Measurements from ENCODE around the gene ZNF211. TPM values are rescaled to one million over a fixed set of nuclear protein-coding genes. Genes with fewer than 3 reads are reported as not detected.

Gene ZNF211
- total RNA-seq, 1 donor from 2014 or later: 10.0 TPM

DNA sequence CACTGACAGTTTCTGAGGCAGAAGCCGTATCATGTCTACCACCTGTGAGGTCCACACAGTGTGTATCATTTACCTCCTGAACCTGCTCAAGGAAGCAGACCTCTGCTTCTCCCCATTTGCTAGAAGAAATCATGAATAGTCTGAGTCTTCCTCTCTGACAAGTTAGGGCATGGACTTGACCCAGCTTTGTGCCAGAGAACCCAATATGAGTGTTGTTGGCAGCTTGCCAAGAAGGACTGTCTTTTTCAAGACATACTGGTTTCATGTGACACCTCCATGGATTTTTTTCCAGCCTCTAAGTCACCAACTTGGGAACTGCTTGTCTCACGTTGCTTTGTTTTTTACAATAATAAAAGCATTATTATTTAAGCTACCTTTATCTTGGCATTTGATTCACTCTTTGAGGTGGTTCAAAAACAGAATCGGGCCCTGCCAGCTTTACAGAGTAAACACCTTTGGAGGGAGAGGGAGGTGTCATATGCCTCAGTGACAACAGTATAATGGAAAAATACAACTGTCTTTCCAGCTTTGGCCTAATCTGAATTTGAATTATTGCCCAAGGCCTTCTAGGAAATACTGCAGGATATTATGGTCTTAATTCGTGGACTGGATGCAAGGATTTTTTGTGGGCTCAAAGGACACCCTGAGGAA is 9.6 kb downstream of the ZNF211 start:
- Histone ChIP-seq H3K27ac (replicated peaks) (no peak overlapping the region), H3K36me3 (peaks cover 66% of the 10 kb centered on the region), H3K9me3 (replicated peaks) (peaks cover 92% of the 10 kb centered on the region), H3K27me3 (ENCODE audit: low read depth) (no peaks in the 10 kb centered on the region), H3K4me1 (peaks cover 18% of the 10 kb centered on the region), H3K4me3 (no peak overlapping the region)
- DNase-seq: no peak
- TF ChIP-seq, protein P1, sequence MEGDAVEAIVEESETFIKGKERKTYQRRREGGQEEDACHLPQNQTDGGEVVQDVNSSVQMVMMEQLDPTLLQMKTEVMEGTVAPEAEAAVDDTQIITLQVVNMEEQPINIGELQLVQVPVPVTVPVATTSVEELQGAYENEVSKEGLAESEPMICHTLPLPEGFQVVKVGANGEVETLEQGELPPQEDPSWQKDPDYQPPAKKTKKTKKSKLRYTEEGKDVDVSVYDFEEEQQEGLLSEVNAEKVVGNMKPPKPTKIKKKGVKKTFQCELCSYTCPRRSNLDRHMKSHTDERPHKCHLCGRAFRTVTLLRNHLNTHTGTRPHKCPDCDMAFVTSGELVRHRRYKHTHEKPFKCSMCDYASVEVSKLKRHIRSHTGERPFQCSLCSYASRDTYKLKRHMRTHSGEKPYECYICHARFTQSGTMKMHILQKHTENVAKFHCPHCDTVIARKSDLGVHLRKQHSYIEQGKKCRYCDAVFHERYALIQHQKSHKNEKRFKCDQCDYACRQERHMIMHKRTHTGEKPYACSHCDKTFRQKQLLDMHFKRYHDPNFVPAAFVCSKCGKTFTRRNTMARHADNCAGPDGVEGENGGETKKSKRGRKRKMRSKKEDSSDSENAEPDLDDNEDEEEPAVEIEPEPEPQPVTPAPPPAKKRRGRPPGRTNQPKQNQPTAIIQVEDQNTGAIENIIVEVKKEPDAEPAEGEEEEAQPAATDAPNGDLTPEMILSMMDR (IDR thresholded peaks at IDR 0.05; ENCODE audit: borderline replicate concordance): no peak
- intact Hi-C loops (cut with micrococcal nuclease): no loop called here

DNA sequence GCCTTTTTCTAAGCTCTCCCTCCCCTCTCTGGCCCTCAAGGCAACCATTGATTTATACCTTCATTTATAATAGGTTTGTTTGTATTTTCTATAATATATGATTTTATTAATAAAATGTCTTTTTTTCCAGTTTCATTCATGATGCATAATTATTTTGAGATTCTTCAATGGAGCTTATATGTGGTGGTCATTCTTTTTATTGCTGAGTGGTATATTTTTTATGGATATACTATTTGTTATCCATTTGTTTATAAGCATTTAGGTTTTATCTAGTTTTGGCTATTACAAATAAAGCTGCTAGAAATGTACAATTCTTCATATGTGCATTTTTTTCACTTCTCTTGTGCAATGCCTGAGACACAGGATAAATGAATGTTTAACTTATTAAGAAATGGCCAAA is 10.8 kb downstream of the ZNF211 start:
- Histone ChIP-seq H3K9me3 (replicated peaks) (peaks cover 80% of the 10 kb centered on the region), H3K4me1 (peaks cover 18% of the 10 kb centered on the region), H3K27me3 (ENCODE audit: low read depth) (no peaks in the 10 kb centered on the region), H3K27ac (replicated peaks) (no peak overlapping the region), H3K4me3 (no peak overlapping the region), H3K36me3 (peaks cover 54% of the 10 kb centered on the region)
- intact Hi-C loops (cut with micrococcal nuclease): no loop called here
- TF ChIP-seq, protein P1 (IDR thresholded peaks at IDR 0.05; ENCODE audit: borderline replicate concordance): no peak
- DNase-seq: no peak

DNA sequence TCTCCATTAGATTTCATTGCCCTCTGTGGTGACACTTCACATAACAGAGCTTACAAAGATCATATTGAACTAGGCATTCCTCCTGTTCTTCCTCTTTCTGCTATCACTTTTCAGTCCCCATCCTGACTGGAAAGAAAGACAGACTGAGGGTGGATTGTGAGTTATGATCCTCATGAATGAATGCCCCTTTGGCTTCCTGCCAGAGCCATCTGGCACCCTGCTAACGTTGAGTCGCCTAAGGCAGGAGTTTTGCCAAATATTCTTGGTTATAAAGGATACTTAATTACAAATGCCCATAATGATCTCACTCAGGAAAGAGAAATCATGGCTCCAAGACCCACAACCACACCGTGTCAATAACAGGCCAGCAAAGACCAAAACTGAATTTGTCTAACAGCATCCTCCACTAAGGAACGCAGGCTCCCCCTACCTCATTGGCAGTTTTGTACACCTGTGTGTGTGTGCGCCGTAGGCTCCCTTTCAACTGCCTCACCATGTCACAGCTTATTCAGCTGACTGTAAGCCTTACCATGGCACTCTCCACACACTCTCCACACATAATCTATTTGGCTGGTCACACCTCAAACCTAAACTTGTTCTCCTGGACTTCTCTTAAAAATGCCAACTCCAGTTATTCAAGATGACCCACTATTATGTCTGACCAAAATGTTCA is 15.5 kb downstream of the ZNF211 start:
- TF ChIP-seq, protein P1 (IDR thresholded peaks at IDR 0.05; ENCODE audit: borderline replicate concordance): no peak
- peaks cover 32% of the 10 kb centered on the region for H3K9me3 ChIP-seq (replicated peaks)
- intact Hi-C loops (cut with micrococcal nuclease): no loop called here

DNA sequence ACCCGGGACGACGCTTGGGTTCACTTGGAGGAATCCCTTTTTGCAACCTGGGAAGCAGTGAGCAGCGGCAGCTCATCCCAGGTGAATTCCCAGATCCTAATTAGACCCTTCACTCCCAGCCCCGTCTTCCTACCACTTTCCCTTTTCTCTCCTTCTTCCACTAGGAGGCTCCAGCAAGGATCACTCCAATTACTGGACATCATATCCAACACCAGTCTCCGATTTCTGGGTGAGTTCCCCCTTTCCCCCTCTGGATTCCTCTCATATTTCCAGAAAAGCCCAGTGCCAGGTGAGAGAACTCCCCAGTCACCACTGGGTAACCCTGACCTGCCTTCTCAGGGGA is 18.7 kb downstream of the ZNF211 start:
- H3K4me3 ChIP-seq: peak overlapping the region; percentile 54
- DNase-seq: no peak
- peaks cover 4% of the 10 kb centered on the region for H3K9me3 ChIP-seq (replicated peaks)
- intact Hi-C loops (cut with micrococcal nuclease): no loop called here
- H3K4me1 ChIP-seq: peaks cover 9% of the 10 kb centered on the region
- no peaks in the 10 kb centered on the region for H3K27me3 ChIP-seq (ENCODE audit: low read depth)
- H3K36me3 ChIP-seq: no peaks in the 10 kb centered on the region
- TF ChIP-seq, protein P1 (IDR thresholded peaks at IDR 0.05; ENCODE audit: borderline replicate concordance): peak; percentile 16
- H3K27ac ChIP-seq (replicated peaks): peak overlapping the region; percentile 63

More for the DNA sequence above, 15.5 kb downstream of the ZNF211 start:
- Histone ChIP-seq H3K4me1 (peaks cover 10% of the 10 kb centered on the region), H3K27ac (replicated peaks) (no peak overlapping the region), H3K36me3 (peaks cover 7% of the 10 kb centered on the region), H3K27me3 (ENCODE audit: low read depth) (no peaks in the 10 kb centered on the region), H3K4me3 (no peak overlapping the region)
- DNase-seq: no peak

DNA sequence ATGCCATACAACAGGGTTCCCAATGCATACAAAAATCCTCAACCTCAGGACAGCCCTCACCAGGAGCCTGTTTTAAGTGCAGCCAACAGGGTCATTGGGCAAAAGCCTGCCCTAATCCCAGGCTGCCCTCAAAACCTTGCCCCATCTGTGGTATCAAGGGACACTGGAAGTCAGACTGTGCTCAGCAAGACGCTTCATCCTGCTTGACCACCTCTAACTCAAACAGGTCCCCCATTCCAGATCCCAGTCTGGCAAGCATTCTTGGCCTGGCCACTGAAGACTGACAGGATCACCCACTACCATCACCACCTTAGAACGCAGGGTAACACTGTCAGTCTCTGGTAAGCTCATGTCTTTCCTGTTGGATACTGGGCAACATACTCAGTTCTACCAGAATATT is 20.7 kb downstream of the ZNF211 start:
- no peaks in the 10 kb centered on the region for H3K9me3 ChIP-seq (replicated peaks)
- intact Hi-C loops (cut with micrococcal nuclease): no loop called here
- H3K27me3 ChIP-seq (ENCODE audit: low read depth): no peaks in the 10 kb centered on the region
- H3K4me3 ChIP-seq: no peak overlapping the region
- TF ChIP-seq, protein P1 (IDR thresholded peaks at IDR 0.05; ENCODE audit: borderline replicate concordance): no peak
- H3K27ac ChIP-seq (replicated peaks): no peak overlapping the region
- no peaks in the 10 kb centered on the region for H3K36me3 ChIP-seq
- no peak for DNase-seq
- peaks cover 9% of the 10 kb centered on the region for H3K4me1 ChIP-seq
